SKM-1 (cell line): Measurements from ENCODE around the gene SEMA4A.
A peak's percentile ranks its signal among the peaks of the same experiment; 100 is the strongest.

ENCODE experiments used
- DNase-seq: peaks from one replicate; lab custom pipeline; 2025; ENCODE audit not compliant: unreplicated experiment; lab: John Stamatoyannopoulos, UW

SEMA4A gene

GRCh38 chr1:156134716-156135435 lies 18.5 kb upstream of the SEMA4A start:
- DNase-seq = no peak

- DNase-seq = no peak
Observed at GRCh38 chr1:156135930-156136871, 17.2 kb upstream of the SEMA4A start.

GRCh38 chr1:156136970-156137483 lies 16.4 kb upstream of the SEMA4A start:
- no peak for DNase-seq

- no peak for DNase-seq
Observed at GRCh38 chr1:156138458-156138867, 14.9 kb upstream of the SEMA4A start.

GRCh38 chr1:156140879-156141707 lies 12.3 kb upstream of the SEMA4A start:
- no peak for DNase-seq

GRCh38 chr1:156143765-156144489 lies 9.5 kb upstream of the SEMA4A start:
- DNase-seq = no peak

- DNase-seq = no peak
Observed at GRCh38 chr1:156144742-156145141, 8.6 kb upstream of the SEMA4A start.

- no peak for DNase-seq
Observed at GRCh38 chr1:156145650-156146019, 7.8 kb upstream of the SEMA4A start.

- peak; percentile 89 for DNase-seq
Observed at GRCh38 chr1:156146020-156146768, 7.2 kb upstream of the SEMA4A start.

GRCh38 chr1:156146769-156147405 lies 6.5 kb upstream of the SEMA4A start:
- DNase-seq = no peak

GRCh38 chr1:156148216-156148615 lies 5.2 kb upstream of the SEMA4A start:
- peak; percentile 92 for DNase-seq

- DNase-seq = no peak
Observed at GRCh38 chr1:156149374-156150332, 3.7 kb upstream of the SEMA4A start.

- DNase-seq = no peak
Observed at GRCh38 chr1:156150333-156151011, 2.9 kb upstream of the SEMA4A start.

GRCh38 chr1:156151093-156151688 lies 2.2 kb upstream of the SEMA4A start:
- DNase-seq = no peak

- no peak for DNase-seq
Observed at GRCh38 chr1:156152628-156153027, 757 bp upstream of the SEMA4A start.

GRCh38 chr1:156154317-156154749 lies 948 bp downstream of the SEMA4A start:
- peak; percentile 94 for DNase-seq
